PC-9 (cell line): Measurements from ENCODE around the gene MCF2L. TPM values are rescaled to one million over a fixed set of nuclear protein-coding genes. Genes with fewer than 3 reads are reported as not detected.

Experiments used
- BruUV-seq: library from RNA; stranded (reverse); fragments of 400-500 nt; replicated peaks from 2 replicates; lab custom pipeline; 2021; lab: Mats Ljungman, UMichigan
- CTCF ChIA-PET: fragments of 300-600 bp; sonication (Branson Sonifier 250); formaldehyde crosslinking; loops from one replicate; lab custom pipeline; 2022; ENCODE audit warnings: antibody characterized with exemption; lab: Charles Lee
- POLR2A ChIA-PET: fragments of 300-600 bp; sonication (Branson Sonifier 250); formaldehyde crosslinking; loops from one replicate; lab custom pipeline; 2022; ENCODE audit warnings: antibody characterized with exemption; ENCODE audit not compliant: unreplicated experiment; lab: Charles Lee
- DNase-seq, 2 experiments: peaks; one replicate each; pipeline versions ENCODE4 v3.0.0 to v3.0.0-alpha.2; 2015 to 2022; ENCODE audit warnings: mixed read lengths in 1 of 2
- H2AFZ ChIP-seq: fragments of 200-600 bp; sonication (generic); 2 replicates; pipeline ENCODE4 v1.8.1; 2017; ENCODE audit warnings: antibody characterized with exemption
- H3F3A ChIP-seq: fragments of 200-600 bp; sonication (generic); 2 replicates; pipeline ENCODE4 v1.8.1; 2017; ENCODE audit warnings: antibody characterized with exemption, mild to moderate bottlenecking, low read depth; ENCODE audit not compliant: insufficient read depth
- H3K27ac ChIP-seq: fragments of 200-600 bp; sonication (generic); 2 replicates; pipeline ENCODE4 v1.6.1; 2016; ENCODE audit warnings: mixed run types
- H3K27me3 ChIP-seq: fragments of 200-600 bp; sonication (generic); 2 replicates; pipeline ENCODE4 v1.6.1; 2016; ENCODE audit warnings: low read depth, mixed run types; ENCODE audit not compliant: insufficient read depth
- H3K36me3 ChIP-seq: fragments of 200-600 bp; sonication (generic); 2 replicates; pipeline ENCODE4 v1.6.1; 2016; ENCODE audit warnings: low read depth, mixed run types
- H3K4me1 ChIP-seq: fragments of 200-600 bp; sonication (generic); replicated peaks from 2 replicates; pipeline ENCODE4 v1.6.1; 2016; ENCODE audit warnings: mixed run types; ENCODE audit not compliant: insufficient read depth
- H3K4me2 ChIP-seq: fragments of 200-600 bp; sonication (generic); 2 replicates; pipeline ENCODE4 v1.6.1; 2017; ENCODE audit warnings: mixed run types
- H3K4me3 ChIP-seq: fragments of 200-600 bp; sonication (generic); 2 replicates; pipeline ENCODE4 v1.6.1; 2016; ENCODE audit warnings: mixed run types
- H3K79me2 ChIP-seq: fragments of 200-600 bp; sonication (generic); 2 replicates; pipeline ENCODE4 v1.6.1; 2017; ENCODE audit warnings: low read depth, mixed run types
- H3K9me2 ChIP-seq: fragments of 200-600 bp; sonication (generic); 2 replicates; pipeline ENCODE4 v1.8.1; 2017; ENCODE audit warnings: mild to moderate bottlenecking; ENCODE audit not compliant: insufficient read depth
- H3K9me3 ChIP-seq: fragments of 200-600 bp; sonication (generic); 2 replicates; pipeline ENCODE4 v1.8.1; 2016; ENCODE audit warnings: low read depth; ENCODE audit not compliant: insufficient read depth
- H4K20me1 ChIP-seq: fragments of 200-600 bp; sonication (generic); 2 replicates; pipeline ENCODE4 v1.8.1; 2017; ENCODE audit not compliant: insufficient read depth
- CTCF ChIP-seq: fragments of 200-600 bp; sonication (generic); conservative IDR thresholded peaks from 2 replicates; pipeline ENCODE4 v1.6.1; 2017; ENCODE audit warnings: mixed run types, antibody characterized with exemption, mild to moderate bottlenecking, moderate library complexity
- EZH2 ChIP-seq: fragments of 200-600 bp; sonication (generic); IDR thresholded peaks from 2 replicates; pipeline ENCODE4 v1.8.0; 2017; ENCODE audit warnings: antibody characterized with exemption, low read depth
- intact Hi-C: fragments of 100-400 bp; cut with micrococcal nuclease; formaldehyde crosslinking; loops from one replicate; pipeline ENCODE4 v1.10.0; 2022; ENCODE audit not compliant: unreplicated experiment
- total RNA-seq: library from RNA; stranded (reverse); gene quantifications from 2 replicates; pipeline ENCODE4 v1.2.3, GENCODE V29; 2021

MCF2L gene
- total RNA-seq, 1 experiment from 2014 or later: 28.2 TPM

- Histone ChIP-seq H3K27ac (no peak overlapping the region), H3K4me1 (no peaks in the 10 kb centered on the region), H3K36me3 (no peaks in the 10 kb centered on the region), H3K79me2 (no peaks in the 10 kb centered on the region), H2AFZ (no peak overlapping the region), H3K9me3 (no peaks in the 10 kb centered on the region), H4K20me1 (no peaks in the 10 kb centered on the region; the same call in 1 of the 2 replicates), H3F3A (peaks cover 4% of the 10 kb centered on the region; the same call in 1 of the 2 replicates), H3K9me2 (no peaks in the 10 kb centered on the region), H3K4me2 (no peak overlapping the region), H3K27me3 (no peaks in the 10 kb centered on the region), H3K4me3 (no peak overlapping the region)
- BruUV-seq: no TSS peak
- intact Hi-C loops: no loop called here
- ChIA-PET POLR2A (no interaction called here), CTCF (interaction anchor here (0.7 kb wide), 1 partner anchor 158 kb away, joined by 3 read pairs; no protein-coding TSS in a partner anchor)
- TF ChIP-seq CTCF: no peak
- no peak for TF ChIP-seq EZH2
- no peak for DNase-seq
Measured at GRCh38 chr13:113090415-113090770, 121.4 kb downstream of the MCF2L start.

GRCh38 chr13:113090806-113091205 lies 121.8 kb downstream of the MCF2L start:
- BruUV-seq: no TSS peak
- H3K36me3 ChIP-seq: no peaks in the 10 kb centered on the region
- H3F3A ChIP-seq: peaks cover 4% of the 10 kb centered on the region; the same call in 1 of the 2 replicates
- ChIA-PET POLR2A (no interaction called here), CTCF (interaction anchor here (0.7 kb wide), 1 partner anchor 159 kb away, joined by 3 read pairs; no protein-coding TSS in a partner anchor)
- intact Hi-C loops: no loop called here
- no peak for DNase-seq
- H3K4me2 ChIP-seq: no peak overlapping the region
- H3K4me3 ChIP-seq: no peak overlapping the region
- TF ChIP-seq CTCF: no peak
- no peak for TF ChIP-seq EZH2
- no peaks in the 10 kb centered on the region for H3K27me3 ChIP-seq
- no peaks in the 10 kb centered on the region for H3K9me3 ChIP-seq
- H4K20me1 ChIP-seq: no peaks in the 10 kb centered on the region; the same call in 1 of the 2 replicates
- no peaks in the 10 kb centered on the region for H3K9me2 ChIP-seq
- H3K27ac ChIP-seq: no peak overlapping the region
- H3K79me2 ChIP-seq: no peaks in the 10 kb centered on the region
- H2AFZ ChIP-seq: no peak overlapping the region
- no peaks in the 10 kb centered on the region for H3K4me1 ChIP-seq

- no peaks in the 10 kb centered on the region; the same call in 1 of the 2 replicates for H4K20me1 ChIP-seq
- no peak overlapping the region for H3K27ac ChIP-seq
- no peak overlapping the region for H3K4me2 ChIP-seq
- no TSS peak for BruUV-seq
- no peak overlapping the region for H3K4me3 ChIP-seq
- no peaks in the 10 kb centered on the region for H3K4me1 ChIP-seq
- peaks cover 4% of the 10 kb centered on the region; the same call in 1 of the 2 replicates for H3F3A ChIP-seq
- H2AFZ ChIP-seq: no peak overlapping the region
- H3K79me2 ChIP-seq: no peaks in the 10 kb centered on the region
- POLR2A ChIA-PET: no interaction called here
- CTCF ChIA-PET: interaction anchor here (0.7 kb wide), 1 partner anchor 159 kb away, joined by 3 read pairs; no protein-coding TSS in a partner anchor
- intact Hi-C loops: no loop called here
- H3K9me3 ChIP-seq: no peaks in the 10 kb centered on the region
- DNase-seq: no peak
- no peaks in the 10 kb centered on the region for H3K36me3 ChIP-seq
- no peaks in the 10 kb centered on the region for H3K9me2 ChIP-seq
- H3K27me3 ChIP-seq: no peaks in the 10 kb centered on the region
- no peak for TF ChIP-seq CTCF
- no peak for TF ChIP-seq EZH2
Measured at GRCh38 chr13:113091211-113091771, 122.3 kb downstream of the MCF2L start.
